Loucy (cell line): ENCODE results near the gene GNB1L.

Experiments
- H2AFZ ChIP-seq: fragments of 200-600 bp; sonication (generic); 2 replicates; pipeline ENCODE4 v1.6.0; 2016; ENCODE audit warnings: antibody characterized with exemption, mild to moderate bottlenecking, low read length, moderate library complexity
- H3F3A ChIP-seq: fragments of 200-600 bp; 2 replicates; pipeline ENCODE4 v1.6.0; 2016; ENCODE audit warnings: antibody characterized with exemption, low read depth, mild to moderate bottlenecking
- H3K27me3 ChIP-seq: fragments of 200-600 bp; sonication (generic); 2 replicates; pipeline ENCODE4 v1.6.1; 2014; ENCODE audit warnings: low read length, mild to moderate bottlenecking; ENCODE audit not compliant: insufficient read depth, poor library complexity, severe bottlenecking
- H3K36me3 ChIP-seq: fragments of 200-600 bp; sonication (generic); 2 replicates; pipeline ENCODE4 v1.6.1; 2016; ENCODE audit warnings: low read length; ENCODE audit not compliant: insufficient read depth
- H3K4me1 ChIP-seq: fragments of 200-600 bp; sonication (generic); 2 replicates; pipeline ENCODE4 v1.5.1; 2014; ENCODE audit warnings: low read length, mild to moderate bottlenecking; ENCODE audit not compliant: insufficient read depth, poor library complexity, severe bottlenecking
- H3K4me2 ChIP-seq: fragments of 200-600 bp; sonication (generic); 2 replicates; pipeline ENCODE4 v1.6.0; 2014; ENCODE audit warnings: antibody characterized with exemption, low read length, low read depth, mild to moderate bottlenecking; ENCODE audit not compliant: poor library complexity, severe bottlenecking
- H3K4me3 ChIP-seq: fragments of 200-600 bp; sonication (generic); 2 replicates; pipeline ENCODE4 v1.5.1; 2014; ENCODE audit warnings: low read length, mild to moderate bottlenecking, mixed read lengths; ENCODE audit not compliant: poor library complexity, severe bottlenecking
- H3K79me2 ChIP-seq: fragments of 200-600 bp; sonication (generic); 2 replicates; pipeline ENCODE4 v1.6.1; 2014; ENCODE audit warnings: low read length; ENCODE audit not compliant: insufficient read depth
- H3K9ac ChIP-seq: fragments of 200-600 bp; sonication (generic); 2 replicates; pipeline ENCODE4 v1.6.0; 2014; ENCODE audit warnings: mild to moderate bottlenecking, low read depth, low read length, moderate library complexity; ENCODE audit not compliant: poor library complexity, severe bottlenecking
- H3K9me2 ChIP-seq: fragments of 200-600 bp; sonication (generic); replicated peaks from 2 replicates; pipeline ENCODE4 v1.6.1; 2016; ENCODE audit warnings: low read depth, low read length, mixed read lengths
- H3K9me3 ChIP-seq: fragments of 200-600 bp; sonication (generic); 2 replicates; pipeline ENCODE4 v1.6.1; 2014; ENCODE audit warnings: mild to moderate bottlenecking, antibody characterized with exemption, low read length, low read depth; ENCODE audit not compliant: insufficient read depth
- H4K20me1 ChIP-seq: fragments of 200-600 bp; sonication (generic); 2 replicates; pipeline ENCODE4 v1.6.0; 2014; ENCODE audit warnings: antibody characterized with exemption, low read length, mild to moderate bottlenecking; ENCODE audit not compliant: insufficient read depth, poor library complexity, severe bottlenecking
- EZH2phosphoT487 ChIP-seq: fragments of 200-600 bp; IDR thresholded peaks from 2 replicates; pipeline ENCODE4 v1.6.1; 2018; ENCODE audit warnings: antibody characterized with exemption, mild to moderate bottlenecking, moderate library complexity, borderline replicate concordance
- TF ChIP-seq, protein P1 (sequence below): fragments of 200-600 bp; sonication (generic); conservative IDR thresholded peaks from 2 replicates; pipeline ENCODE4 v1.5.1; 2014; ENCODE audit warnings: mild to moderate bottlenecking, antibody characterized with exemption, low read length

GNB1L gene

GRCh38 chr22:19848298-19849224 lies 6.1 kb downstream of the GNB1L start:
- Histone ChIP-seq H3K79me2 (peaks cover 63% of the 10 kb centered on the region), H3K9ac (no peak overlapping the region), H3K4me3 (no peak overlapping the region), H3K36me3 (peaks cover 21% of the 10 kb centered on the region; the same call in 1 of the 2 replicates), H3K4me1 (peaks cover 43% of the 10 kb centered on the region), H3K9me2 (no peaks in the 10 kb centered on the region), H3K27me3 (no peaks in the 10 kb centered on the region), H3F3A (no peaks in the 10 kb centered on the region), H2AFZ (no peak overlapping the region), H3K9me3 (no peaks in the 10 kb centered on the region), H4K20me1 (peaks cover 34% of the 10 kb centered on the region), H3K4me2 (peak overlapping the region; percentile 29)
- TF ChIP-seq, protein P1, sequence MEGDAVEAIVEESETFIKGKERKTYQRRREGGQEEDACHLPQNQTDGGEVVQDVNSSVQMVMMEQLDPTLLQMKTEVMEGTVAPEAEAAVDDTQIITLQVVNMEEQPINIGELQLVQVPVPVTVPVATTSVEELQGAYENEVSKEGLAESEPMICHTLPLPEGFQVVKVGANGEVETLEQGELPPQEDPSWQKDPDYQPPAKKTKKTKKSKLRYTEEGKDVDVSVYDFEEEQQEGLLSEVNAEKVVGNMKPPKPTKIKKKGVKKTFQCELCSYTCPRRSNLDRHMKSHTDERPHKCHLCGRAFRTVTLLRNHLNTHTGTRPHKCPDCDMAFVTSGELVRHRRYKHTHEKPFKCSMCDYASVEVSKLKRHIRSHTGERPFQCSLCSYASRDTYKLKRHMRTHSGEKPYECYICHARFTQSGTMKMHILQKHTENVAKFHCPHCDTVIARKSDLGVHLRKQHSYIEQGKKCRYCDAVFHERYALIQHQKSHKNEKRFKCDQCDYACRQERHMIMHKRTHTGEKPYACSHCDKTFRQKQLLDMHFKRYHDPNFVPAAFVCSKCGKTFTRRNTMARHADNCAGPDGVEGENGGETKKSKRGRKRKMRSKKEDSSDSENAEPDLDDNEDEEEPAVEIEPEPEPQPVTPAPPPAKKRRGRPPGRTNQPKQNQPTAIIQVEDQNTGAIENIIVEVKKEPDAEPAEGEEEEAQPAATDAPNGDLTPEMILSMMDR: no peak

- H4K20me1 ChIP-seq: peaks cover 22% of the 10 kb centered on the region
- no peak overlapping the region for H3K9ac ChIP-seq
- no peaks in the 10 kb centered on the region for H3K9me2 ChIP-seq
- H2AFZ ChIP-seq: no peak overlapping the region
- no peak overlapping the region for H3K4me3 ChIP-seq
- H3K9me3 ChIP-seq: no peaks in the 10 kb centered on the region
- peaks cover 21% of the 10 kb centered on the region; the same call in 1 of the 2 replicates for H3K36me3 ChIP-seq
- no peak overlapping the region for H3K4me2 ChIP-seq
- no peaks in the 10 kb centered on the region for H3F3A ChIP-seq
- TF ChIP-seq EZH2phosphoT487: no peak
- TF ChIP-seq, protein P1: no peak
- H3K79me2 ChIP-seq: peaks cover 50% of the 10 kb centered on the region
- peaks cover 30% of the 10 kb centered on the region for H3K4me1 ChIP-seq
- no peaks in the 10 kb centered on the region for H3K27me3 ChIP-seq
Measured at GRCh38 chr22:19847345-19847632, 7.4 kb downstream of the GNB1L start.

DNA sequence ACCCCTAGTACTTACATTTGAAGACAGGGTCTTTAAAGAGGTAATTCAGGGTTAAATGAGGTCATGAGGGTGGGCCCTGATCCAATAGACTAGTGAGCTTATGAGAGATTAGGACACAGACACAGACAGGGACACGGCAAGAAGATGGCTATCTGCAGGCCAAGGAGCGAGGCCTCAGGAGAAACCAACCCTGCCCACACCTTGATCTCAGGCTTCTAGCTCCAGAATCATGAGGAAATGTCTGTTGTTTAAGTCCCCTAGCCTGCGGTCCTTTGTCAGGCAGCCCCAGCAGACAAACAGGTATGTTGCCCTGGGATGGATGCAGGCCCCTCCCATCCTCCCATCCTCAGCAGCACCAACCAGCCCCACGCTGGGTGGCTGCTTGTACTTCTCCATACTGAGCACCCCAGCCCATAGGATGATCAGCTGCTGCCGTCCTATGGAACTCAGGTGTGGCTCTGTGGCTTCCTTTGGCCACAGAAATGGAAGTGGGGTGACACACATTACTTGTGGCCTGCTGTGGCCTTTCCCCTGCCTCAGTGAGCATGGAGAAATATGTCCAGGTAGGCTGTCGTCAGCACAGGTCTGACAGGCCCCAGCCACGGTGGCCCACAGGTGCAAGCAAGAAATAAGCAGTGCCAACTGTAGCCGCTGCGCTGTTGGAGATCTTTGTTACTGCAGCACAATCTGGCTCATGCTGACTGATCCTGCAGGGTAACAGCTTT lies 7.9 kb downstream of the GNB1L start:
- TF ChIP-seq, protein P1: no peak
- no peak for TF ChIP-seq EZH2phosphoT487

More for the DNA sequence above, 7.9 kb downstream of the GNB1L start:
- H3K36me3 ChIP-seq: peaks cover 17% of the 10 kb centered on the region; the same call in 1 of the 2 replicates
- H3K4me3 ChIP-seq: no peak overlapping the region
- no peaks in the 10 kb centered on the region for H3F3A ChIP-seq
- H4K20me1 ChIP-seq: peaks cover 18% of the 10 kb centered on the region
- peaks cover 27% of the 10 kb centered on the region for H3K4me1 ChIP-seq
- H3K79me2 ChIP-seq: peaks cover 45% of the 10 kb centered on the region
- H3K4me2 ChIP-seq: no peak overlapping the region
- no peak overlapping the region for H2AFZ ChIP-seq
- H3K9me3 ChIP-seq: no peaks in the 10 kb centered on the region
- no peaks in the 10 kb centered on the region for H3K27me3 ChIP-seq
- no peaks in the 10 kb centered on the region for H3K9me2 ChIP-seq
- no peak overlapping the region for H3K9ac ChIP-seq
